Activated CD8-positive, alpha-beta memory T cell treated with anti-CD3 and anti-CD28 coated beads for 4 hours (primary cell): Measurements from ENCODE around the gene OLA1.

Experiments
- DNase-seq, 2 donors: peaks; one replicate each; pipeline ENCODE4 v3.0.0-alpha.2; 2020; ENCODE audit warnings: low read depth in 2 of 2

Gene OLA1

DNA sequence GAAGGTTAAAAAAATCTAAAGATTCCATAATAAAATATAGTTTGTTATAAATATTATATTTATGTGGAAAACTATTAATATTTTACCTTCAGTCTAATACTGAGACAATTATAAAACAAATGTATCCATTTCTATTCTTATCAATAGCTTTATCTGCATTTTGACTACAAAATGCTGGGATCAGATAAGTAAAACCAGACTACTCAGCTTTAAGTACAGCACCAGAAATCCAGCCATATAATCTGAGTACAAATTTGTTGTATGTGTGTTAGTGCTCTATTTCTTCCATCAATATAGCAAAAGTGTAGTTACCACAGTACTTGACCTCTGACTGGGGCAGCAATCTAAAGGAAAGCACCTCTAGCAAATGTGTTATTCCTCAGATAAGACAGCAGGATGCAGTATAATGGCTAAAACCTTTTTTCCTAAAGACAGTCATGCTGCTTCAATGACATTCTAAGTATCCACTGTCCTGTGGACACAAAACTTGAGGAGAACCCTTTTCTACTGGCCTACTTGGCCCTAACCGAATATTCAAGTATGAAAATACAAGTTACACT, 68.1 kb downstream of the OLA1 start:
- no peak for DNase-seq

DNA sequence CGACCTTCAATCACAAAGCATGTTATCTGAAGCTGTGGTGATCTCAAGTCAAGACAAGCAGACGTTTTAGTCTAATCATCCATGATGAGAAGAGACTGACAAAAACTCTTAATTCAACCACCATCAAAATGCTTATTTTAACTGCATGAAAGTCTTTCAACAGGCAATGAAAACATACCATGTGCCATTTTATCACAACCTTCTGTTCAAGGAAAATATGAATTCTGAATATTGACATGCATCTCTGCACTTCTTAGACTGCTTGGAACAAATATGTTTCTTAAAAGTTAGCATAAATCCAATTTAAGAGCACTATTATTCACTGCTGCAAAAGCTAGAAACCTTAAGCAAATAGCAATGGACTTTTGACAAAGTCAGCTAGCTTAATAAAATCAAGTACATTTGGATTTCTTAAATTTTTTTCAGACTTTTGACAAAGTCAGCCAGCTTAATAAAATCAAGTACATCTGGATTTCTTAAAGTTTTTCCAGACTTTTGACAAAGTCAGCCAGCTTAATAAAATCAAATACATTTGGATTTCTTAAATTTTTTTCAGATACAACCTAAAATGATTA, 70.9 kb downstream of the OLA1 start:
- DNase-seq: no peak

DNA sequence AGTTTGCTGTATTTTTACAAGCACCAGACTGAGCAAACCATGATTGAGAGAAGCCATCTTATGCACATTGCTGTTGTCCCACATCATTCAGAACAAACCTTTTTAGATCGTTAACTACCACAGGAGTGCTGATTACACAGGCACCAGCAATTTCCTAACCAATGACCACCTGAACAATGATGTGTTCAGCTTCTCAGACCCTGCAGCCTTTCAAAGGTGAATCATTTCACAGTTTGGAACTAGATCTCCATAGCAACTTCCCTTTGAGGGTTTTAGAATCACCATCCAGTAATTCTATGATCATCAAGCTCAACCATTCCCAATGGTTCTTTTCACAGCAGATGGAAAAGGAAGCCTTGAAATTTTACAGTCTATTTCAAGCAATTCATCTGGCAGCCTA, 71.4 kb downstream of the OLA1 start:
- no peak for DNase-seq

DNA sequence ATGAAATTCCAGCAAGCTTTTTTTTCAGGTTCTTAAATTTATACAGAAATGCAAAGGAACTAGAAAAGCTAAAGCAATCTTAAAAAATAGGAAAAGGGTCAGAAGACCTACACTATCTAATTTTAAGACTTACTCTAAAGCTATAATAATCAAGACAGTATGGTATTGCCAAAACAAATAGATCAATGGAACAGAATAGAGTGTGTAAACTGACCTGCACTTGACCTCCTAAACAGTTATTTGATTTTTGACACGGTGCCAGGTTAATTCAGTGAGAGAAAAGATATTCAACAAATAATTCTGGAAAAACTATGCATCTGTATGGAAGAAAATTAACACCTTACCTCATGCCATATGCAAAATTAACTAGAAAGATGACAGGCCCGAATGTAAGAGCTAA, 73.6 kb downstream of the OLA1 start:
- DNase-seq: no peak

DNA sequence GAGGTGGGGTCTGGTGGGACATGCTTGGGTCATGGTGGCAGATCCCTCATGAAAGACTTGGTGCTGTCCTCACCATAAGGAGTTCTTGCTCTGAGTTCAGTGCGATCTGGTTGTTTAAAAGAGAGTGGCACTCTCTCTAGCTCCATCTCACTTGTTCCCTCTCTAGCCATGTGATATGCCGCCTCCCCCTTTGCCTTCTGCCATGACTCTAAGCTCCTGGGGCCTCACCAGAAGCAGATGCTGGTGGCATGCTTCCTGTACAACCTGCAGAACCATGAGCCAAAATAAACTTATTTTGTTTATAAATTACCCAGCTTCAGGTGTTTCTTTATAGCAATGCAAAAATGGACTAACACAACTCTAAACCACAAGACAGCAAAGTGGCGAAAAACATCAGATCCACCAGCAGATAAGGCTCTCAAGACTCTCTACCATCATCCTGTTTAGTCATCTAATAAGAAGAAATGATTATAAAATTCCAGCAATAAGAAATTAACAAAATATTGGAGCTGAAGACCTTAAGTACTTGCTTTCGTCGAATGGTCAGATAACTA, 75.5 kb downstream of the OLA1 start:
- no peak for DNase-seq

DNA sequence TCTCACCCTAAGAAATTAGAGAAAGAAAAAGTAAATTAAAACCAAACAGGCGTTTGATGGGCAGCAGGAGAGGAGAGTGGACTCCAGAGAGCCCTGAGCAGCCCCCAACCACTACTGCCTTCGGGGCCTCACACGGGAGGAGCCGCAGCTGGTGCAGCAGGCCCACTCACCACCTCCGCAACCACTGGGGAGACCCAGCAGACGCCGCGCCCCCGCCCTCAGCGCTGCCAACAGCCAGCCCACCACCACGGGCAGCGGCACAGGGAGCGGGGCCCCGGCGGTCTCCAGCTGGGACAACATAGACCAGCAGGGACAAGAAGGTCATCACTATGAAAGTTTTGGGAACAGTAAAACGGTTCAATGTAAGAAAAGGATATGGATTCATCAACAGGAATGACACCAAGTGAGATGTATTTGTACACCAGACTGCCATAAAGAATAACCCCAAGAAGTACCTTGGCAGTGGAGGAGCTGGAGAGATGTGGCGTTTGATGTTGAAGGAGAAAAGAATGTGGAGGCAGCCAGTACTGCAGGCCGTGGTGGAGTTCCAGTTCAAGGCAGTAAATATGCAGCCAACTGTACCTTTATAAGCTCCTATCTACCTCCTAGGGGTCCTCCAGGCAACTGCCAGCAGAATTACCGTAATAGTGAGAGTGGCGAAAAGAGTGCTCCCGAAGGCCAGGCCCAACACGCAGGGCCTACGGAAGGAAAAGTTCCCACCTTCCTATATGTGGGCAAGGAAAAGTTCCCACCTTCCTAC, 76.5 kb downstream of the OLA1 start:
- DNase-seq: no peak

DNA sequence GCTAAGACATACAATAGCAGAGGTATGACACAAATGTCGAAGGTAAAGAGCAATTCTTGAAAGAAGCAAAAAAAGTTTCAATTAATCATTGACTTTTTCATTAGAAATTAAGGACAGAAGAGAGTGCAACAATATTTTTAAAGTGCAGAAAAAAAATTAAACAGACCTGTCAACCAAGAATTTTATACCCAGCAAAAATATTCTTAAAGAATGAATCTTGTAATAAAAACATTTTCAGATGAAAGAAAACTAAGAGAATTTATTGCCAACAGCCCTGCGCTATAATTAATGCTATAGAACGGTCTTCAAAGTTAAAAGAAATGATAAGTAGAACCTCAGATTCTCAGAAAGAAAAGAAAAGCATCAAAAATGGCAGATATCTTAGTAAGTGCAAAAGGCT, 79.0 kb downstream of the OLA1 start:
- no peak for DNase-seq

DNA sequence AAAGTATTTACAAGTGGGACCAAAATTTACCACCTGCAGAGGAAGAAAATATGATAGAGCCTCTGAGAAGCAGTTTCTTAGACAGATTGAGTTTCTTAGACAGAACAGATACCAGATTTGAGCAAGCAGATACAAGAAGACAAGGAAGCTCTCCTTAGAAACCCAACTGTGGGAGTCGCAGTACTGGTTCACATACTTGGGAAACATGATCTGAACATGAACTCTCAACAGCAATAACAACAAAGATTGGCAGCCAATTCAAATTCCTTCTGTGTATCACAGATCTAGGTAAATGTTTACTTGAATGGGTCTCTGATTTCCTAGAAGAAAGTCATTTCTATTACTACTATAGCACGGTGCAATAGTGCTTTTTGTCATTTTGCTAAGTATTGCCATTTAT, 82.1 kb downstream of the OLA1 start:
- no peak for DNase-seq

DNA sequence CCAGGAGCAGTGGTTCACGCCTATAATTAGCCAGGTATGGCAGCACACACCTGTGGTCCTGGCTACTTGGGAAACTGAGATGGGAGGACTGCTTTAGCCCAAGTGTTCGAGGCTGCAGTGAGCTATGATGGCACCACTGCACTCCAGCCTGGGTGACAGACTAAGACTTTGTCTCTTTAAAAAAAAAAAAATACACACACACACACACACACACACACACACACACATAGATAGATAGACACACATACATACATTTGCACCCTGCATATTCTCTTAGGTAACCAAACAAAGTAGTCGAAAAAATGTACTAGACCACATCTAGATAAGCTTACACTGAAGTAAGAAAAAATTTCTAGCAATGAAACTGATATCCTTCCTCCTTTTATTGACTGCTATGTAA, 86.8 kb downstream of the OLA1 start:
- DNase-seq: no peak

DNA sequence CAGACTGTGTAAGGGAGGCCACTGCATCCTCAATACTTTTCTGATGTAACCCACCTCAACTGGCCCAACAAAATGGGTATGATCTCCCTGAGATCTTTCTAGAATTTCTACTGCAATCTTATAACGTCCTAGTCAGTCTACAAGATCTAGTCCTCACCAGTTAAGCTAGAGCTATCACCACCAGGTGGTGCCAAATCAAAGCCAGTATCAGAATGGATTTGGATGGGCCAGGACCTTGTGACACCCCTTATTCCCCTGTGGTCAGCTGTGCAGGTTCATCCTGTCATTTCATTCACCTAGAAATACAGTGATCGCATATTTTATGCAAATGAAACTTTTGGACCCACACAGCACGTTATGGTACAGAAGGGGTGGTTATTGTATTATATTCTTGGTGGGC, 90.3 kb downstream of the OLA1 start:
- no peak for DNase-seq

DNA sequence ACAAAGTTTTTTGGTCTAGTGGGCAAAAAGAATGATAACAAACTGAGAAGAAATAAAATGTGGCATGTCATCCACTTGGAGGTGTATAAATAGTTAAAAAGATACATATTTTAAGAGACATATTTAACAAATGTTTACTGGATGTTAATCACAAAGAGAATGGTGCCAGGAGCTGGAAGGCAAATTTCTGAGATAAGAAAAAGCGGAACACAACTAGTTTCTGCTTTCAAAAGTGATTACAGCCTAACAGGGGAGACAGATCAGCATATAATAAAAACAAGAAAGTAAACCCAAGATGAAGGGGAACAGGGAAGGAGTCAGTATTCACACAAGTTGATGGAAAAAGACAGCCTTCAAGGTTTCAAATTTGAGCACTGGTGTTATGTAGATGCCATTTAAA, 91.3 kb downstream of the OLA1 start:
- no peak for DNase-seq

DNA sequence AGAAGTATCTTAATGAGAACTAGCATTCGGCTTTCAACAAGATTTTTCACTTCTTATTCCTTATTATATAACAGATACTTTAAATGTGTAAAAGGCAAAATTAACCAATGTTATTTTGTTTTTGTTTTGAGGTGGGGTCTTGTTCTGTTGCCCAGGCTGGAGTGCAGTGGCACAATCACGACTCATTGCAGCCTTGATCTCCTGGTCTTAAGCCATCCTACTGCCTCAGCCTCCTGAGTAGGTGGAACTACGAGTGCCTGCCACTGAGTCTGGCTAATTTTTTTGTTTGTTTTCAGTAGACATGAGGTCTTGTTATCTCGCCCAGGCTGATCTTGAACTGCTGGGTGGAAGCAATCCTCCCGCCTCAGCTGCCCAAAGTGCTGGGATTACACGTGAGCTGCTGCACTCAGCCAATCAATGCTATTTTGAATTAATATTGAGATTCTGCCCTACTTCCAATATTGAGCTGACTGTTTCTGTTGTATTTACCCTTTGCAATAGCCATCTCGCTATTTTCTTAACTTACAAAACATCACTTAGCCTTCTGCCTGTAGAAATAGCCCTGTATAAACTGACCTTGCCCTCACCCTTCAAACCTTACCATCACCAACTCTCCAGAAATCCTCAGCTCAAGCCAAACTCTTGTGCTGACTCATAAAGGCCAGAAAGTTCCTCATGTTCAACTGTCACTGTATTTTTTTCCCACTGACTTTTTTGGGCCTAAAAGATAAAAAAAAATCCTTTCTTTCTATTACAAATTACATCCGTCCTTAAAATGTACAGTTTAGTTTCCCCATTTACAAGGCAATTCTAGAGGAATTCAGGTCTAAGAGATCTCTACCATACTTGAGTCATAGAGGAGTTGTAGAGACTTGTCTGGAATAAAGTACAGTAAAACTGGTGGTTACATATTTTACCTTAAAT, 94.3 kb downstream of the OLA1 start:
- no peak for DNase-seq

DNA sequence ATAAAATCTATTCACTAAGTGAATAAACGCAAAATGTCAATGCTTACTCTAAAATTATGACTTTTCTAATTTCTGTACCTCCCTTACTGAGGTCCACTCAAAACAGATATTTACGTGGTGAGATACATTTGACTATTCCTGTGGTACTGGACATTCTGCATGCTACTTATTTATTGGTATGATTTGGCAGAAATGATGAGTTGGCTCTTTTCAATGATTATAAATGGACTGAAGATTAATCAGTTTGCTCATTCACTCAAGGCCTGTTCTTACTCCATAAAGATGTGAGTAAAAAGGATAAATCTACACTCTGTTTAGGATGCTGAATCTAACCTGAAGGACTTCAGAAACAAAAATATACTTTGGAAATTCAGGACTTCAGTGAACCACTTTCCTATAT, 98.8 kb downstream of the OLA1 start:
- DNase-seq: no peak

DNA sequence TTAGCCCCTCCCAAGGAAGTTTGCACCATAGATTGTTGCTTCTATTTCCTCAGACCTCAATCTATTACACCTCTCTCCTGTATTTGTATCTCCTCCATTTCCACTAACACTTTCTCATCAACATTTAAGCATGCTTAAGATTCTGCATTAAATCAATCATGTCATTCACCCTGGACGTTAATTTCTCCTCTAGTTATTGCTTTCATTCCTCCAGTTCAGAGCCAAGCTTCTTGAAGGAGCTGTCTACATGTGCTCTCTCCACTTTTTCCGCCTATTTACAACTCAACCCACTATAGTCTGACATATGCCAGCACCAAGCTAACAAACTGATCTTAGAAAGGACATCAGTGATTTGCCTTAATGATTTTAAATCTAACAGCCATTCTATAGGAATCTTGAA, 99.5 kb downstream of the OLA1 start:
- DNase-seq: no peak

DNA sequence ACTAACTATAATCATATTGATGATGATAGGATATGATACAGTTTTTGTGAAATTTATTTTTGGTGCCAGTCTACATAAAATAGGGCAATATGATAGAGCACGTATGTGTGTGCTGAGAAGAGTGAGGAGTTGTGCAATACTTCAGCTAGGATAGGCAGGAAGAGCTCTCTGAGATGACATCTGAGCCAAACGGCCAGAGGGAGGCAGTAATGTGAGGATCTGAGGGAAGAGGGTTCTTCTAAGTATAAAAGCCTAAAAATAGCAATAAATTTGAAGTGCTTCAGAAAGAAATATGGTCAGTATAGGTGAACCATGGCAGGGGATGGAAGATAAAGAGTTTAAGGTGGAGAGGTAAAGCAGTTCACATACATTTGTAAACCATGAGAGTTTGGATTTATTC, 102.5 kb downstream of the OLA1 start:
- no peak for DNase-seq

DNA sequence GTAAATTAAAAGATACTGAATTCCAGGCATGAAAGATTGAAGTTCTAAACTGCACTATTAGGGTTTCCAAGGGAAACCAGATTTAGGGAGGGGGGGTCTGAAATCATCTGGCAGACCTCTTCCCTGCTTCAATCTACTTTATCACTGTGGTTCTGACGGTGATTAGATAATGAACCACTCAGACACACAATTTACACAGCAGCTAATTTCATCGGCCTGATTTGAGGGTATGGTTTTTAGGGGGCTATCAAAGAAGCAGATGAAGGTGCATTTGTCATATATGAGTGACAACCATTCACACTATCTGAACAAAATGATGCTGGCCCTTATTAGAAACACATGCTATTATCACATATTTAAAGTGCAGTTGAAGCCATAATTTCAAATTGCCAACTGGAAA, 106.0 kb downstream of the OLA1 start:
- DNase-seq: no peak

DNA sequence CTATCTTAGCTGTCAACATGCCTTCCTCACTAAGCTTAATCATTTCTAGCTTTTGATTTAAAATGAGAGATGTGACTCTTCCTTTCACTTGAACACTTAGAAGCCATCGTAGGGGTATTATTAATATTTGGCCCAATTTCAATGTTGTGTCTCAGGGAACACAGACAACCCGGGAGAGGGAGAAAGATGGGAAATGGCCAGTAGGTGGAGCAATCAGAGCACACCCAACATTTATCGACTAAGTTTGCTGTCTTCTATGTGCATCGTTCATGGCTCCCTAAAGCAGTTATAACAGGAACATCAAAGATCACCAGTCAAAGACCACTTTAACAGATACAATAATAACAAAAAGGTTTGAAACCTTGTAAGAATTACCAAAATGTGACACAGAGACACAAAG, 110.2 kb downstream of the OLA1 start:
- DNase-seq: no peak

DNA sequence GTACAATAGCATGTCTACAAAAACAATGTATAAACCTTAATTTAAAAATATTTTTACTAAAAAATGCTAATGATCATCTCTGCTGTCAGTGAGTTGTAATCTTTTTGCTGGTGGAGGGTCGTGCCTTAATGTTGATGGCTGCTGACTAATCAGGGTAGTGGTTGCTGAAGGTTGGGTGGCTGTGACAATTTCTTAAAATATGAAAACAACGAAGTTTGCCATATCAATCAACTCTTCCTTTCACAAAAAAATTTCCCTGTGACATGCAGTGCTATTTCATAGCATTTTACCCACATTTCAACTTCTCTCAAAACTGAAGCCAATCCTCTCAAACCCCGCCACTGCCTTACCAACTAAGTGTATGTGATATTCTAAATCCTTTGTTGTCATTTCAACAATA, 112.4 kb downstream of the OLA1 start:
- DNase-seq: no peak

DNA sequence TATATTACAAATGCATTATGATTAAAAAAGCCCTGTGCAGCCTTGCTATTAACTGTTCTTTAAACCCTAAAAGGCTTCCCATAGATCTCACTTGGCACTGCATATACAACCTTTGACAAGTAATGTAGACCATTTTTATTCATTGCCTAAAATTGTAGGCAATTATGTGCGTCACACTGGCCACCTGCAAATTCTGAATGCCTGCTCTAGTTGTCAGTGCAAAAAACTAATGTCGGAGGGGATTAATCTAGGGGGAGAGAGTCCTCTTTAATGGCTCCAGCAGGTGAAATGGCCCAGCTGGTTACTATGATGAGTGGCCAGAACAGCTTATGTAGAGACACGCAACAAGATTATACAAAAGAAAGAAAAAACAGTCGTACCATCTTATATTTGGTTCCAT, 123.2 kb downstream of the OLA1 start:
- DNase-seq: no peak

DNA sequence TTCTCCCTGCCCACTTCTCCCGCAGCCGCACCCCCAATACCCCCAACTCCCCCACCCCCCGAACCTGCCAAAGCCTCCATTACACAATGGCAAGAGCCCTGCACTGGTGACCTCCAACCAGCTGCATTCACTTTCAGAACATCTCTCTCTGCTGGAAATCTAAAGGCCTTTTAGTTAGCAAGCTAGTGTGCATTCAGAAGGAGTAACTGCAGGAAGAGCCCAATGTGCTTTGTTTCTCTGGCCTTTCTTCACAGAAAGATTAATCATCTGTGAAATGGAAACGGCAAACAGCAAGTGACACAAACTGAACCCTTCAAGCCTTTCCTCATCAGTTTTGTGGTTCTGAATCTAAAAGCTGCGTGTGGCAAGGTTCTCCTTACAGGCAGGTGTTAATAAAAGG, 124.2 kb downstream of the OLA1 start:
- DNase-seq: no peak

DNA sequence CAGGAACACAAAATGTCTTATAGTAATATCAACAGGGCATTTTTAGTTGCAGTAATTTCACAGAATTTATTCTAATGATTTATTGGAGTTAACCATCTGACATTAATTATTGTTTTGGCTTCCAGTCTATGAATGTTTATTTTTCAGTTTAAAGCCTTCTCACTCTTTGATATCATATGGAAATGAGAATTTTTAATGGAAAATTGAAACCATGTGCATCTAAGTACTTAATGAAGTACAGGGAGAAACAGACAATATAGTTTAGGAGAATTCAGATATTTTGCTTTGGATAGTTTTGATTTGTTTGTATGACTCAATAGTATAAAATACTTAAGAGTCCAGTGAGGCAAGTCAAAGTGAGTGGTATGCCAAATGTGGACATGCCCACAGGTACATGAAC, 126.1 kb downstream of the OLA1 start:
- no peak for DNase-seq

DNA sequence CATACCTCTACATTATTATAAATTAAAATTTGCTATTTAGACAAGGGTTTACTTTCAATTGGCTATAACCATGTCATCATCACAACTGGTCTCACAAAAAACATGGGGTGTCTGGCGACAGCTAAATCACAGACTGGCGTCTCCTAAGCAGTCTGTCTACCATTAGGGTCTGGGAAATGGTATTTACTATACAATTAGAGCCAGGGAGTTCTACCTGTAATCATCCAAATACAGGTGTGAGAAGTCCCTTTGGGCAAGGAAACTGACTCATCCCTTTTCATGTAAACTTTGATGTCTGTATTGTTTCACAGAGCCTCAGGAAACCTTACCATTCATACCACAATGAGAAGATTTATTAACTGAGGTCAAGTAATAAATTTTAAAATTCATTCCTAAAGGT, 126.7 kb downstream of the OLA1 start:
- DNase-seq: no peak
